ENCODE results near the gene KRTAP10-5.
"Not testable (repeated sequence)": the region's sequence is repeated elsewhere in the genome, so short reads cannot be mapped to it uniquely, and the experiment has no call there.

The KRTAP10-5 gene

GRCh38 chr21:44609193-44609592 lies 28.8 kb upstream of the KRTAP10-5 start:
- TF ChIP-seq, protein P1, sequence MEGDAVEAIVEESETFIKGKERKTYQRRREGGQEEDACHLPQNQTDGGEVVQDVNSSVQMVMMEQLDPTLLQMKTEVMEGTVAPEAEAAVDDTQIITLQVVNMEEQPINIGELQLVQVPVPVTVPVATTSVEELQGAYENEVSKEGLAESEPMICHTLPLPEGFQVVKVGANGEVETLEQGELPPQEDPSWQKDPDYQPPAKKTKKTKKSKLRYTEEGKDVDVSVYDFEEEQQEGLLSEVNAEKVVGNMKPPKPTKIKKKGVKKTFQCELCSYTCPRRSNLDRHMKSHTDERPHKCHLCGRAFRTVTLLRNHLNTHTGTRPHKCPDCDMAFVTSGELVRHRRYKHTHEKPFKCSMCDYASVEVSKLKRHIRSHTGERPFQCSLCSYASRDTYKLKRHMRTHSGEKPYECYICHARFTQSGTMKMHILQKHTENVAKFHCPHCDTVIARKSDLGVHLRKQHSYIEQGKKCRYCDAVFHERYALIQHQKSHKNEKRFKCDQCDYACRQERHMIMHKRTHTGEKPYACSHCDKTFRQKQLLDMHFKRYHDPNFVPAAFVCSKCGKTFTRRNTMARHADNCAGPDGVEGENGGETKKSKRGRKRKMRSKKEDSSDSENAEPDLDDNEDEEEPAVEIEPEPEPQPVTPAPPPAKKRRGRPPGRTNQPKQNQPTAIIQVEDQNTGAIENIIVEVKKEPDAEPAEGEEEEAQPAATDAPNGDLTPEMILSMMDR (conservative IDR thresholded peaks at IDR 0.05; ENCODE audit: low read length) = no peak
- DNase-seq (ENCODE audit: low read depth) = no peak
- H3K4me3 ChIP-seq (ENCODE audit: low read length) = no peak overlapping the region

DNA sequence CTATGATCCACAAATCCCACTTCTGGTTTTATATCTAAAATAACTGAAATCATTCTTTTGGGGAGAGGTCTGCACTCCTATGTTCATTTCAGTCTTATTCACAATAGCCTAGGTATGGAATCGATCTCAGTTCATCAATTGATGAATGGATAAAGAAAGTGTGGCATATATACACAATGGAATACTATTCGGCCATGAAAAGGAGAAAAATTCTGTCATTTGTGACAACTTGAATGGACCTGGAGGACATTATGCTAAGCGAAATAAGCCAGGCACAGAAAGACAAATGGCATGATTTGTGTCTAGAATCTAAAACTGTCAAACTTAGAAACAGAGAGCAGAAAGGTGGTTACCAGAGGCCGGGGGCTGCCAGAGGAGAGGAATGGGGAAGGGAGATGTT lies 26.1 kb upstream of the KRTAP10-5 start:
- TF ChIP-seq, protein P1 (conservative IDR thresholded peaks at IDR 0.05; ENCODE audit: low read length) = no peak
- DNase-seq (ENCODE audit: low read depth) = no peak
- H3K4me3 ChIP-seq (ENCODE audit: low read length) = no peak overlapping the region

DNA sequence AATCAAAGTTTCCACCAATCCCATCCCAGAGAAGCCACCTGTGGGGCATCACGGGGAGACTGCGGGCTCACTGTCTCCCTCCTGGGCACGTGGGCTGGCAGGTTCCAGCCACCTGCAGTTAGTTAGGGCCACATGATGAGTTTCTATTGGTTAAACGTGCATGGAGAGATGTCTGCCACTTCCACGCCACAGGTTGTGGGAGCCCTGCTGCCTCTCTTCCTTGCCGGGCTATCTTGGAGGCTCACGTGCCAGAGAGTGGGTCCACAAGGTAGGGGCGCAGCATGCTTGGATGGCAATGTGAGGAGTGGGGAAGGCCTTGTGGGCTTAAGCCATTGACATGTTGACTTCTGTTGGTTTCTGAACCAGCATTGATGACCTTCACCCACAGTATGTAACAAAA lies 23.5 kb upstream of the KRTAP10-5 start:
- no peak for DNase-seq (ENCODE audit: low read depth)
- TF ChIP-seq, protein P1 (conservative IDR thresholded peaks at IDR 0.05; ENCODE audit: low read length) = no peak
- H3K4me3 ChIP-seq (ENCODE audit: low read length) = no peak overlapping the region

GRCh38 chr21:44603109-44603875 lies 22.9 kb upstream of the KRTAP10-5 start:
- H3K4me3 ChIP-seq (ENCODE audit: low read length) = no peak overlapping the region
- DNase-seq (ENCODE audit: low read depth) = no peak
- TF ChIP-seq, protein P1 (conservative IDR thresholded peaks at IDR 0.05; ENCODE audit: low read length) = no peak

- no peak overlapping the region for H3K4me3 ChIP-seq (ENCODE audit: low read length)
- TF ChIP-seq, protein P1 (conservative IDR thresholded peaks at IDR 0.05; ENCODE audit: low read length) = no peak
- DNase-seq (ENCODE audit: low read depth) = no peak
These were observed 22.1 kb upstream of the KRTAP10-5 start for GRCh38 chr21:44602463-44602850.

DNA sequence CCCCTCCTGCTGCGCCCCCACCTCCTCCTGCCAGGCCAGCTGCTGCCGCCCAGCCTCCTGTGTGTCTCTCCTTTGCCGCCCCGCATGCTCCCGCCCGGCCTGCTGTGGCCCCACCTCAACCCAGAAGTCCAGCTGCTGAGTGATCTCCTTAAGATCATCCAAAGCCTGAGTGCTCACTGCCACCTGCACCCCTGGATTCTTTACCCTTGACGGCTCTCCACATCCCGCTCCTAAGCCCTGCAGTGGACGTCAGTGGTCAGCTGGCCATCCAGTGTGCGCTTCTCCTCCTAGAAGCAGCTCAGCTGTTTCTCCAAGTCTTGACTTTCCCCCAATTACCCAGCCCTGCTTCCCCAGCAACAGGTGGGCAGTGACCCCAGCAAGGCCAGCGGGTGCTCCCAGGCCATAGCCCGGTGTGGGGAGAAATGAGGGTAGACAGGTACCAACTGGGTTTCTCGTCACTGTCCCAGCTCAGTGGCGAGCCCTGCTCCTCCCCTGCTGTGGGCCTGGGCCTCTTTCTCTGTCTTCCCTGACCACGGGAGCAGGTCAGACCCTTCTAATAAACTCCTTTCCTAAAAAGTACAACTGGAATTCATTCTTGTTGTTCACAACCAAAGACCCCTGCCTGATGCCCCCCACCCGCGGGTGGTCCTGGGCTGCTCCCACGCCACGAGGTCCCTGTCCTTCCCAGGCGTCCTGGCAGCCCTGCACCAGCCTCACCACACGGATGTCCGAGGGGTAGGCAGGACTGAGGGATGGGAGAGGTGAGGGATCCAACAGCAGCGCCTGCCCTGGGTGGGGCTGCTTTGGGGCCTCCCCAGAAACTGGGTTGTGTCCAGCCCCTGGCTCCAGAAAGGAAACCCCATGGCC lies 21.4 kb upstream of the KRTAP10-5 start:
- no peak for DNase-seq (ENCODE audit: low read depth)
- TF ChIP-seq, protein P1 (conservative IDR thresholded peaks at IDR 0.05; ENCODE audit: low read length) = no peak
- no peak overlapping the region for H3K4me3 ChIP-seq (ENCODE audit: low read length)

GRCh38 chr21:44601091-44601490 lies 20.7 kb upstream of the KRTAP10-5 start:
- DNase-seq (ENCODE audit: low read depth); H3K4me3 ChIP-seq (ENCODE audit: low read length): not testable (repeated sequence)

DNA sequence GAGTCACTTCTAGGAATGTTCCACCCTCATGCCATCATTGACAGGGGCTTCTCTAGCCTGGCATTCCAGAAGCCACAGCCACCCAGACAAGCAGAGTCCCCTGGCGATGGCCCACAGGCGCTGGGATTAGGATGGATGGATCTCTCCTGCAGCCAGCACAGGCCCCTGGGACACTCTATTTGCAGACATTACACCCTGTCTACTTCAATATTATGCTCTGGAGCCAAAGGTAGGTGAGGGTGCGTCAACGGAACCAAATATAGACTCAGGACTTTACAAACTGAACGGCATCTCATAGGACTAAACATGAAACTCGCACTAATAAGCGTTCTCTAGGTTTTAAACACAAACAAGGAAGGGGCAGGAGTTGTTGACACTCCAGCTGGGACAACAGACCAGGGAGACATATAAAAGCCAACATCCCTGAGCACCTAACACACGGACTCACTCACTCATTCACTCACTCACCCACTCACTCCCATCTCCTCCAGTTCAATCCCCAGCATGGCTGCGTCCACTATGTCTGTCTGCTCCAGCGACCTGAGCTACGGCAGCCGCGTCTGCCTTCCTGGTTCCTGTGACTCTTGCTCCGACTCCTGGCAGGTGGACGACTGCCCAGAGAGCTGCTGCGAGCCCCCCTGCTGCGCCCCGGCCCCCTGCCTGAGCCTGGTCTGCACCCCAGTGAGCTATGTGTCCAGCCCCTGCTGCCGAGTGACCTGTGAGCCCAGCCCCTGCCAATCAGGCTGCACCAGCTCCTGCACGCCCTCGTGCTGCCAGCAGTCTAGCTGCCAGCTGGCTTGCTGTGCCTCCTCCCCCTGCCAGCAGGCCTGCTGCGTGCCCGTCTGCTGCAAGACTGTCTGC lies 19.9 kb upstream of the KRTAP10-5 start, which contains the start of gene KRTAP10-7:
Gene KRTAP10-7, plus strand, starts transcription at position 480 of the 861 bp plus-strand sequence. Its CDS starts 25 bp downstream, at position 505.
- not testable (repeated sequence) for H3K4me3 ChIP-seq (ENCODE audit: low read length); DNase-seq (ENCODE audit: low read depth)
